Mucosa of rectum (tissue), 2 donors: ENCODE data around the gene SMOC1.

Experiments used
- H3K27ac ChIP-seq, 2 donors: one replicate each; pipeline ENCODE4 v1.7.0; 2013; ENCODE audit warnings: inconsistent platforms in 2 of 2, low read depth in 2 of 2, low read length in 2 of 2
- H3K27me3 ChIP-seq, 2 donors: one replicate each; pipeline ENCODE4 v1.7.0; 2013; ENCODE audit warnings: low read length in 2 of 2; ENCODE audit not compliant: control insufficient read depth in 2 of 2, insufficient read depth in 2 of 2
- H3K36me3 ChIP-seq, 2 donors: one replicate each; pipeline ENCODE4 v1.7.0; 2013; ENCODE audit warnings: low read length in 2 of 2; ENCODE audit not compliant: control insufficient read depth in 2 of 2, insufficient read depth in 2 of 2
- H3K4me1 ChIP-seq, 2 donors: one replicate each; pipeline ENCODE4 v1.7.0; 2013; ENCODE audit warnings: low read length in 2 of 2, mild to moderate bottlenecking in 1 of 2; ENCODE audit not compliant: control insufficient read depth in 2 of 2, insufficient read depth in 2 of 2
- H3K4me3 ChIP-seq, 2 donors: one replicate each; pipeline ENCODE4 v1.7.0; 2013; ENCODE audit warnings: low read length in 2 of 2
- H3K9ac ChIP-seq, 2 donors: one replicate each; pipeline ENCODE4 v1.7.0; 2013; ENCODE audit warnings: low read length in 2 of 2, low read depth in 1 of 2, mild to moderate bottlenecking in 1 of 2
- H3K9me3 ChIP-seq, 2 donors: one replicate each; pipeline ENCODE4 v1.7.0; 2013; ENCODE audit warnings: low read length in 2 of 2; ENCODE audit not compliant: control insufficient read depth in 2 of 2
- donor health status: healthy.
- donor health status: Normal muscosa, but diverticular disease.

SMOC1 gene

GRCh38 chr14:69987406-69988121, 108.3 kb downstream of the SMOC1 start:
- no peak overlapping the region for H3K27ac ChIP-seq
- H3K9me3 ChIP-seq: no peaks in the 10 kb centered on the region
- H3K9ac ChIP-seq: no peak overlapping the region
- no peaks in the 10 kb centered on the region for H3K4me1 ChIP-seq
- no peak overlapping the region for H3K4me3 ChIP-seq
- H3K27me3 ChIP-seq: no peaks in the 10 kb centered on the region
- no peaks in the 10 kb centered on the region for H3K36me3 ChIP-seq

- Histone ChIP-seq H3K27me3 (peaks cover 0 to 7% of the 10 kb centered on the region in 2 donors), H3K9me3 (no peaks in the 10 kb centered on the region), H3K36me3 (no peaks in the 10 kb centered on the region), H3K4me3 (no peak overlapping the region), H3K27ac (no peak overlapping the region), H3K9ac (no peak overlapping the region), H3K4me1 (no peaks in the 10 kb centered on the region)
These were observed 109.8 kb downstream of the SMOC1 start for GRCh38 chr14:69988979-69989378.

GRCh38 chr14:69989622-69990021, 110.4 kb downstream of the SMOC1 start:
- Histone ChIP-seq H3K27me3 (peaks cover 0 to 7% of the 10 kb centered on the region in 2 donors), H3K9ac (no peak overlapping the region), H3K4me3 (no peak overlapping the region), H3K27ac (no peak overlapping the region), H3K36me3 (no peaks in the 10 kb centered on the region), H3K9me3 (no peaks in the 10 kb centered on the region), H3K4me1 (no peaks in the 10 kb centered on the region)

- Histone ChIP-seq H3K27ac (no peak overlapping the region), H3K9me3 (no peaks in the 10 kb centered on the region), H3K9ac (no peak overlapping the region), H3K36me3 (no peaks in the 10 kb centered on the region), H3K4me1 (no peaks in the 10 kb centered on the region), H3K27me3 (peaks cover 0 to 7% of the 10 kb centered on the region in 2 donors), H3K4me3 (no peak overlapping the region)
These were observed 111.1 kb downstream of the SMOC1 start for GRCh38 chr14:69990323-69990722.

GRCh38 chr14:69991422-69991821, 112.2 kb downstream of the SMOC1 start:
- no peak overlapping the region for H3K9ac ChIP-seq
- H3K4me1 ChIP-seq: no peaks in the 10 kb centered on the region
- no peaks in the 10 kb centered on the region for H3K9me3 ChIP-seq
- no peaks in the 10 kb centered on the region for H3K36me3 ChIP-seq
- H3K27me3 ChIP-seq: peaks cover 0 to 7% of the 10 kb centered on the region in 2 donors
- no peak overlapping the region for H3K27ac ChIP-seq
- H3K4me3 ChIP-seq: no peak overlapping the region

GRCh38 chr14:69992564-69992963, 113.3 kb downstream of the SMOC1 start:
- H3K9ac ChIP-seq: no peak overlapping the region
- H3K4me3 ChIP-seq: no peak overlapping the region
- H3K9me3 ChIP-seq: no peaks in the 10 kb centered on the region
- no peak overlapping the region for H3K27ac ChIP-seq
- H3K27me3 ChIP-seq: peaks cover 0 to 7% of the 10 kb centered on the region in 2 donors
- H3K36me3 ChIP-seq: no peaks in the 10 kb centered on the region
- no peaks in the 10 kb centered on the region for H3K4me1 ChIP-seq

GRCh38 chr14:69993326-69993725, 114.1 kb downstream of the SMOC1 start:
- Histone ChIP-seq H3K27me3 (peaks cover 0 to 7% of the 10 kb centered on the region in 2 donors), H3K27ac (no peak overlapping the region), H3K4me1 (no peaks in the 10 kb centered on the region), H3K9ac (no peak overlapping the region), H3K9me3 (no peaks in the 10 kb centered on the region), H3K36me3 (no peaks in the 10 kb centered on the region), H3K4me3 (no peak overlapping the region)

GRCh38 chr14:69994002-69994401, 114.8 kb downstream of the SMOC1 start:
- Histone ChIP-seq H3K9ac (no peak overlapping the region), H3K27me3 (peaks cover 0 to 7% of the 10 kb centered on the region in 2 donors), H3K4me3 (no peak overlapping the region), H3K4me1 (no peaks in the 10 kb centered on the region), H3K9me3 (no peaks in the 10 kb centered on the region), H3K27ac (no peak overlapping the region), H3K36me3 (no peaks in the 10 kb centered on the region)

- no peak overlapping the region for H3K4me3 ChIP-seq
- H3K27me3 ChIP-seq: peaks cover 0 to 7% of the 10 kb centered on the region in 2 donors
- H3K36me3 ChIP-seq: no peaks in the 10 kb centered on the region
- H3K9ac ChIP-seq: no peak overlapping the region
- H3K27ac ChIP-seq: no peak overlapping the region
- H3K4me1 ChIP-seq: no peaks in the 10 kb centered on the region
- H3K9me3 ChIP-seq: no peaks in the 10 kb centered on the region
These were observed 117.0 kb downstream of the SMOC1 start for GRCh38 chr14:69996216-69996615.

- Histone ChIP-seq H3K9ac (no peak overlapping the region), H3K4me1 (no peaks in the 10 kb centered on the region), H3K27ac (no peak overlapping the region), H3K36me3 (no peaks in the 10 kb centered on the region), H3K9me3 (no peaks in the 10 kb centered on the region), H3K27me3 (peaks cover 0 to 7% of the 10 kb centered on the region in 2 donors), H3K4me3 (no peak overlapping the region)
These were observed 118.6 kb downstream of the SMOC1 start for GRCh38 chr14:69997849-69998248.
